GM12801 (cell line): ENCODE measurements around the gene PTCSC3.

Experiments used
- TF ChIP-seq, protein P1 (sequence below): IDR thresholded peaks from one replicate; pipeline ENCODE4 v1.5.1; 2011; ENCODE audit warnings: control low read depth; ENCODE audit not compliant: insufficient read length; ENCODE audit errors: extremely low read depth

PTCSC3 gene

DNA sequence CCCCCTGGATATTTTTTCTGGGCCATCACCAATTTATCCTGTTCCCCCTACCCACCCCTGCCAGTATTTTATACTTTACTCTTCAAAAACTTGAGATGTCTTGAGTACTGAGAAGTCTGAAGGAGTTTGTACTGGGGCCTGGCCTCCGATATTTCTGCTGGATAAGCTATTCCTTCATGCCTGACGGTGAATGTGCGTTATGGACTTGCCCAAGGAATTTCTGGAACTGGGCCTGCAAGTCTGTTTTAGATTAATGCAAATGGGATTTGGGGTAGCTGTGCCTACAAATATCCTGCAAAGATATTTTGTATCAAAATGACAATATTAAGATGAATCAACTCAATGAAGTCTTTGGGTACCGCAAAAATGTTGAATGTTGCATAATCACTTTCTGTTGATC lies at the start of gene PTCSC3:
PTCSC3 (minus strand) TSS at position 199 of the 400 bp plus-strand sequence.
- TF ChIP-seq, protein P1, sequence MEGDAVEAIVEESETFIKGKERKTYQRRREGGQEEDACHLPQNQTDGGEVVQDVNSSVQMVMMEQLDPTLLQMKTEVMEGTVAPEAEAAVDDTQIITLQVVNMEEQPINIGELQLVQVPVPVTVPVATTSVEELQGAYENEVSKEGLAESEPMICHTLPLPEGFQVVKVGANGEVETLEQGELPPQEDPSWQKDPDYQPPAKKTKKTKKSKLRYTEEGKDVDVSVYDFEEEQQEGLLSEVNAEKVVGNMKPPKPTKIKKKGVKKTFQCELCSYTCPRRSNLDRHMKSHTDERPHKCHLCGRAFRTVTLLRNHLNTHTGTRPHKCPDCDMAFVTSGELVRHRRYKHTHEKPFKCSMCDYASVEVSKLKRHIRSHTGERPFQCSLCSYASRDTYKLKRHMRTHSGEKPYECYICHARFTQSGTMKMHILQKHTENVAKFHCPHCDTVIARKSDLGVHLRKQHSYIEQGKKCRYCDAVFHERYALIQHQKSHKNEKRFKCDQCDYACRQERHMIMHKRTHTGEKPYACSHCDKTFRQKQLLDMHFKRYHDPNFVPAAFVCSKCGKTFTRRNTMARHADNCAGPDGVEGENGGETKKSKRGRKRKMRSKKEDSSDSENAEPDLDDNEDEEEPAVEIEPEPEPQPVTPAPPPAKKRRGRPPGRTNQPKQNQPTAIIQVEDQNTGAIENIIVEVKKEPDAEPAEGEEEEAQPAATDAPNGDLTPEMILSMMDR = no peak

DNA sequence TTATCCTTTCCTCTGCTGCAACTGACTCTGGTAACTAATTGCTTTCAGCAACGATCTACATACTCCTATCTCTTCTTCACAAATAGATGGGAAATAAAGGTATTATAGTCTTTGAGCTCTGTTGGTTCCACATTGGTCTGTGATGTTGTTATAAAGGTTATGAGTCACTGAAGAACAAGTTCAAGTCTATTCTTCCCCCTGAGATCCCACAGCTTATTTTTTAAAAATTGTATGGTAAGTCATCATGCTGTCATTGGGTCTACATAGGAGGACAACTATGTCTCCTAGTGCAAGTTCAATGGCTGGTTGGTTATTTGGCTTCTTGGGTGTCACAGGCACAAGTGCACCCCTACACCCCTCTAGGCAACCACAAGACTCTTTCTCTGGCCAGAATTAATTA lies 49.6 kb upstream of the PTCSC3 start:
- TF ChIP-seq, protein P1 = no peak

DNA sequence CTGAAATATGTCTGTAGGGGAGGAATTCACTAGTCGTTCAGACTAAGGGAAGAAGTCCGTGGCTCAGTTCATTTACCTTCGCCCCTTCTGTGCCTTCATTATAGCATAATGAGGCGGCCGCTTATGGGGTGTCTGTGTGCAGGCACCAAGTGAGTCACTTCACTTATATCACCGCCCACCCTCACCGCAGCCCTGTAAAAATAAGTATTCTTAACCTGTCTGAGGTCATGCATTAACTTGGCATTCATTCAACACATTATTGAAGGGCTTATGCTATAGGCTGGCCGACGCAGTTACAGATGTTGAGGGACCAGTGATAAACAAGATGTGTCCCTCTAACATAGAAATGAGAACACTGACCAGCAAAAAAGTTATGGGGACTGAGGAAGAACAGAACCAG lies 47.7 kb upstream of the PTCSC3 start:
- TF ChIP-seq, protein P1 = no peak

DNA sequence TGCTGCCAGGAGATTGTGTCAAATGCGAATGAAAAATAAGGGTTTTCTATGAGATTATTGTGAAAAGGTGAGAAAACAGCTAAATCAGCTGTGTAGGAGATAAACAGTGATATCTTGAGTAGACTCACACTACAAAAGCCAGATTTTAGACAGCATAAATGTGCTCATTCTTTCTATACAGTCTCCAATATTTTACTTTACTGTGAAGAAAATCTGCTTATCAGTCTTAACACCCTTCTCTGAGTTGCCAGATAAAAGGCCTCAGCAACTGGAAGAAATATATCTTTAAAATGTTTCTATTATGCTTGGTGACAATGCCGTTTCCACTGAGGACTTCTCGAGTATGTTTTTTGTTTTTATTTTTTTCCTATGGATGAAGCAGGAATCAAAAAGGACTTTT lies 47.0 kb upstream of the PTCSC3 start:
- TF ChIP-seq, protein P1 = no peak

DNA sequence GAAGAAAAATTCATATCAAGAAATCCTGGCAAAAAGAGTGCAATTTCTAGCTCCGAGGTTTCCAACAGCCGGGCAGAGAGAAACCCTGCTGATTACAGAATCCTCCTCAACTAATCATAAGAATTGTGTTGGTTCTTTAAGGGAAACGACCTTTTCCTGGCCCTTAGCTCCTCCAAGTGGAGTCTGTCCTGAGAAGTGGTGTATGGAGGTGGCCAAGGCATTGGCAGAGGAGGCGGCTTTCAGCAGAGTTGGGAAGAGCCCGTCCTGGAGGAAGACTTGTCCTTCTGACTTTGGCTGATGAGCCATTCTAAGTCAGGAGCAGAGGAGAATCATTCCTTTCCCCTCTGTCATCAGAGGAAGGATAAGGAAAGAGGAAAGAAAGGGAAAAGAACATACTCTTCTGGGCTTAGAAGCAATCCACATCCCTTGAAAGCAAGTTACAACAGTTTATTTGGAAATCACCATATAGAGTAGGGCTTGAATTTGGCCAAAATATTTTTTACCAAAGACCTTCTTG lies 46.5 kb upstream of the PTCSC3 start:
- TF ChIP-seq, protein P1 = no peak

DNA sequence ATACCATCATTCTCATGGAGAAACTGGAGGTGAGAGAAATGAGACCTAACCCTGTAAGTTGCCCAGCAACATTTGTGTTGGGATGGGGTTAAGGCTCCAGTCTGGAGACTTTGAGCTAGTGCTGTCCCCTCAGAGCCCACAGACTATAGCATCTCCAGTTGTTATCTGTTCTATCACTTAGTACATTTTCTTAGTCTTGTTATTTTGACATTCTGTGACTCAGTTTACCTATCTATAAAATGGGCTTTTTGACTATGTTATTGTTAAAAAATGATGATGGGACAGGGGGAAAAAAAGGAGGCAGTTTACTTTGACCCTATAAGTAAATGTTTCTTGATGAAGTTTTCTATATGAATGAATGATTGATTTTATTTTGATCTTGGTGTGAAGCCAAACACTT lies 45.8 kb upstream of the PTCSC3 start:
- TF ChIP-seq, protein P1 = no peak

DNA sequence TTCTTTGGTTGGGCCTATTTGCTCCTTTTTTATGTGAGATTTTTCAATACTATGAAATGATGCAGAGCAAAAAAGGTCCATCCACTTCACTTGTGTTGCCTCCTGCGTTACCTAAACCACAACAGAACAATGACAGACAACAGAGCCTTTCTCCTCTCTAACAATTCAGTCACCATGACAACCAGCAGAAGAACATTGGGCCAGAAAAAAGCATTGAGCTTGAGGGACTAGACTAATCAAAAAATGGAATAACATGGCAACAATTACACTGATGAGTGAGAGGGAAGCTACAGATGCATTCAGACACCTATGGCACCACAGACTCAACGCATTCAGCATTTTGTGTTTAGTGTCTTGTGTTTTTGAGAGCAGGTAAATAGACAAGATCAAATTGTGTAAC lies 44.6 kb upstream of the PTCSC3 start:
- TF ChIP-seq, protein P1 = no peak
